MM.1S (cell line): ENCODE measurements around the gene TUBB2A.

Experiments used
- CTCF ChIP-seq: fragments of 300-600 bp; sonication (generic); IDR thresholded peaks from 2 replicates; pipeline ENCODE4 v1.5.1; 2016; ENCODE audit warnings: antibody characterized with exemption, low read length, mixed read lengths
- EZH2 ChIP-seq: fragments of 300-600 bp; sonication (generic); optimal IDR thresholded peaks from 2 replicates; pipeline ENCODE3; 2017; ENCODE audit warnings: low read depth, mild to moderate bottlenecking, antibody characterized with exemption, low read length, mixed read lengths
- EZH2phosphoT487 ChIP-seq: fragments of 300-600 bp; sonication (generic); IDR thresholded peaks from 2 replicates; pipeline ENCODE4 v1.6.1; 2018; ENCODE audit warnings: antibody characterized with exemption, low read length

- TF ChIP-seq EZH2: no peak
- no peak for TF ChIP-seq CTCF
- TF ChIP-seq EZH2phosphoT487: no peak
These were observed 38.6 kb upstream of the TUBB2A start for GRCh38 chr6:3195695-3196497.
